HepG2 (cell line): ENCODE data around the gene RAB22A. TPM values are rescaled to one million over a fixed set of nuclear protein-coding genes. Genes with fewer than 3 reads are reported as not detected.

Source experiments
- ATAC-seq: fragments of 200-7000 bp; cut with Tn5 transposase; 3 replicates; pipeline ENCODE4 v1.9.1; 2020; ENCODE audit warnings: mild to moderate bottlenecking, moderate library complexity
- BruUV-seq: library from RNA; stranded (reverse); fragments of 400-500 nt; replicated peaks from 2 replicates; lab custom pipeline; 2021; lab: Mats Ljungman, UMichigan
- CTCF ChIA-PET: fragments of 300-600 bp; formaldehyde crosslinking; extraction: SDS; loops from one replicate; lab custom pipeline; 2021; ENCODE audit warnings: low total read pairs, inconsistent platforms, low intra/inter-chr PET ratio; lab: Yijun Ruan, JAX
- POLR2A ChIA-PET: fragments of 350-600 bp; sonication (Branson Sonifier 250); formaldehyde crosslinking; loops from one replicate; lab custom pipeline; 2020; ENCODE audit warnings: antibody characterized with exemption, inconsistent platforms; lab: Yijun Ruan, JAX
- DNase-seq: peaks from one replicate; pipeline ENCODE4 v3.0.0-alpha.2; 2015; ENCODE audit warnings: low spot score
- FAIRE-seq: peaks from 3 replicates; lab custom pipeline; 2011; peaks lifted over from hg19 to GRCh38; lab: Jason Lieb, UNC
- H2AFZ ChIP-seq: one replicate; pipeline ENCODE4 v1.6.1; 2011; ENCODE audit warnings: low read length, inconsistent platforms
- H3K27ac ChIP-seq: fragments of 300-600 bp; 3 replicates; pipeline ENCODE4 v1.8.0; 2011; ENCODE audit warnings: mixed run types, mild to moderate bottlenecking, mixed read lengths, low read length, inconsistent platforms; ENCODE audit not compliant: insufficient read depth; ENCODE audit errors: extremely low read length
- H3K27me3 ChIP-seq, 2 experiments: fragments of 200-600 bp in 1 of 2; 2 replicates in 1 of 2; 3 replicates in 1 of 2; pipeline versions ENCODE4 v1.6.0 to v1.8.0; 2011; ENCODE audit warnings: low read length in 2 of 2, mild to moderate bottlenecking in 2 of 2, moderate library complexity in 2 of 2, inconsistent platforms in 1 of 2; ENCODE audit not compliant: insufficient read depth in 2 of 2, control insufficient read depth in 1 of 2
- H3K36me3 ChIP-seq, 2 experiments: fragments of 200-600 bp in 1 of 2; replicated peaks in 1 of 2; 2 replicates in 1 of 2; 3 replicates in 1 of 2; pipeline versions ENCODE4 v1.5.1 to v1.8.0; 2011; ENCODE audit warnings: low read length in 2 of 2, inconsistent platforms in 1 of 2; ENCODE audit not compliant: insufficient read depth in 2 of 2, control insufficient read depth in 1 of 2
- H3K4me1 ChIP-seq: 2 replicates; pipeline ENCODE4 v1.5.1; 2012; ENCODE audit warnings: low read length, inconsistent platforms; ENCODE audit not compliant: insufficient read depth
- H3K4me2 ChIP-seq: 2 replicates; pipeline ENCODE4 v1.6.0; 2011; ENCODE audit warnings: low read depth, low read length, inconsistent platforms
- H3K4me3 ChIP-seq, 3 experiments: fragments of 200-600 bp in 1 of 3; sonication (generic), shearing (Covaris generic) in 1 of 3; replicated peaks in 1 of 3; 2 replicates each; pipeline ENCODE4 v1.5.1; 2011 to 2016; ENCODE audit warnings: low read length in 3 of 3, inconsistent platforms in 2 of 3, low read depth in 2 of 3, mild to moderate bottlenecking in 2 of 3, control low read depth in 1 of 3, mixed read lengths in 1 of 3; ENCODE audit not compliant: insufficient read depth in 1 of 3
- H3K79me2 ChIP-seq: one replicate; pipeline ENCODE4 v1.6.1; 2011; ENCODE audit warnings: low read length, inconsistent platforms; ENCODE audit not compliant: insufficient read depth
- H3K9ac ChIP-seq: 2 replicates; pipeline ENCODE4 v1.6.0; 2011; ENCODE audit warnings: mild to moderate bottlenecking, low read depth, low read length, inconsistent platforms; ENCODE audit not compliant: insufficient read depth
- H3K9me3 ChIP-seq: 2 replicates; pipeline ENCODE4 v1.5.1; 2012; ENCODE audit warnings: mild to moderate bottlenecking, low read length
- H4K20me1 ChIP-seq: 2 replicates; pipeline ENCODE4 v1.6.0; 2011; ENCODE audit warnings: inconsistent platforms, mild to moderate bottlenecking, low read length, moderate library complexity; ENCODE audit not compliant: insufficient read depth
- AGO2 ChIP-seq: fragments of 200-400 bp; formaldehyde crosslinking; optimal IDR thresholded peaks from 2 replicates; pipeline ENCODE3; 2017; ENCODE audit warnings: mild to moderate bottlenecking, low read depth, low read length, moderate library complexity
- FOXK2 ChIP-seq: fragments of 450-650 bp; IDR thresholded peaks from 2 replicates; pipeline ENCODE4 v1.6.1; 2016
- GABPB1 ChIP-seq: IDR thresholded peaks from 2 replicates; pipeline ENCODE4 v1.6.1; 2016; ENCODE audit warnings: mild to moderate bottlenecking, missing genetic modification reagents, moderate library complexity, missing compliant biosample characterization
- LRRFIP1 ChIP-seq: sonication (generic); formaldehyde crosslinking; conservative IDR thresholded peaks from 2 replicates; pipeline ENCODE4 v1.4.0; 2020; ENCODE audit warnings: missing genetic modification reagents
- MBD4 ChIP-seq: IDR thresholded peaks from 2 replicates; pipeline ENCODE4 v1.6.1; 2012; ENCODE audit warnings: low read length, inconsistent platforms, borderline replicate concordance
- NCOR1 ChIP-seq: fragments of 200-600 bp; sonication (generic); IDR thresholded peaks from 2 replicates; pipeline ENCODE4 v1.7.0; 2017; ENCODE audit warnings: antibody characterized with exemption, low read length, borderline replicate concordance
- POLR2G ChIP-seq: fragments of 200-400 bp; formaldehyde crosslinking; IDR thresholded peaks from 2 replicates; pipeline ENCODE4 v1.6.1; 2018; ENCODE audit warnings: mild to moderate bottlenecking, low read depth, low read length, moderate library complexity
- SATB2 ChIP-seq: sonication (generic); formaldehyde crosslinking; IDR thresholded peaks from 2 replicates; pipeline ENCODE4 v1.5.0; 2020; ENCODE audit warnings: missing genetic modification reagents
- SRF ChIP-seq: IDR thresholded peaks from 2 replicates; pipeline ENCODE4 v1.6.1; 2011; ENCODE audit warnings: mild to moderate bottlenecking, low read depth, low read length, moderate library complexity
- STAG1 ChIP-seq: sonication (generic); formaldehyde crosslinking; IDR thresholded peaks from 2 replicates; pipeline ENCODE4 v1.4.0; 2020; ENCODE audit warnings: missing genetic modification reagents
- TEF ChIP-seq: sonication (generic); formaldehyde crosslinking; IDR thresholded peaks from 2 replicates; pipeline ENCODE4 v1.5.0; 2020; ENCODE audit warnings: missing genetic modification reagents
- THAP7 ChIP-seq: sonication (generic); formaldehyde crosslinking; IDR thresholded peaks from 2 replicates; pipeline ENCODE4 v1.8.1; 2023; ENCODE audit warnings: mild to moderate bottlenecking, missing genetic modification reagents
- TRAFD1 ChIP-seq: sonication (generic); formaldehyde crosslinking; IDR thresholded peaks from 2 replicates; pipeline ENCODE4 v1.5.1; 2020; ENCODE audit warnings: missing genetic modification reagents, mild to moderate bottlenecking, borderline replicate concordance
- ZBTB25 ChIP-seq: IDR thresholded peaks from 2 replicates; pipeline ENCODE4 v1.6.1; 2018; ENCODE audit warnings: missing genetic modification reagents
- ZBTB38 ChIP-seq: sonication (generic); formaldehyde crosslinking; IDR thresholded peaks from 2 replicates; pipeline ENCODE4 v1.5.1; 2020; ENCODE audit warnings: mild to moderate bottlenecking, missing genetic modification reagents
- ZBTB44 ChIP-seq: sonication (generic); formaldehyde crosslinking; IDR thresholded peaks from 2 replicates; pipeline ENCODE4 v1.4.0; 2020; ENCODE audit warnings: missing genetic modification reagents
- ZMYM4 ChIP-seq: sonication (generic); formaldehyde crosslinking; IDR thresholded peaks from 2 replicates; pipeline ENCODE4 v1.8.1; 2023; ENCODE audit warnings: mild to moderate bottlenecking, missing genetic modification reagents
- ZNF563 ChIP-seq: sonication (generic); formaldehyde crosslinking; IDR thresholded peaks from 2 replicates; pipeline ENCODE4 v1.8.0; 2022; ENCODE audit warnings: mild to moderate bottlenecking, moderate library complexity, missing genetic modification reagents
- WGBS: methylation state at CpG from one replicate; pipeline ENCODE4 v1.1.6; 2017; ENCODE audit warnings: low lambda C conversion rate; 5-methylcytosine and 5-hydroxymethylcytosine counted together
- in situ Hi-C: cut with HindIII; loops from 2 replicates; pipeline ENCODE4 v1.10.0; 2017; ENCODE audit warnings: low pct_unique_long_range_greater_than_20kb; ENCODE audit not compliant: extremely low pct_ligation_motif_present
- intact Hi-C: fragments of 100-400 bp; cut with micrococcal nuclease; formaldehyde crosslinking; loops from one replicate; pipeline ENCODE4 v1.10.0; 2022; ENCODE audit not compliant: unreplicated experiment
- polyA plus RNA-seq, 8 experiments: library from polyadenylated mRNA; depleted of rRNA in 3 of 8; stranded (reverse) in 7 of 8; unstranded in 1 of 8; fragments of >200 nt; fragmentation: Illumina TruSeq in 4 of 8; extraction: Trizol in 4 of 8; gene quantifications; 2 replicates each; pipeline versions ENCODE4 v1.2.1 to v1.2.3, GENCODE V29; 2011 to 2016; ENCODE audit warnings: low read depth in 4 of 8, missing spikeins in 1 of 8, mixed read lengths in 1 of 8; ENCODE audit not compliant: insufficient read depth in 1 of 8
- total RNA-seq, 5 experiments: library from RNA; depleted of rRNA; stranded (reverse); fragments of >200 nt; fragmentation: Illumina TruSeq; extraction: Trizol; gene quantifications; 2 replicates each; pipeline ENCODE4 v1.2.3, GENCODE V29; 2016; ENCODE audit warnings: low read depth in 1 of 5

Gene RAB22A
- total and polyA plus RNA-seq, 2 of the 13 experiments (the other 11 are each of a cell fraction or from before 2014, with no cell fraction given): 10.7 to 11.2 TPM

GRCh38 chr20:58330687-58331086 is 21.2 kb downstream of the RAB22A start:
- DNase-seq: no peak
- Histone ChIP-seq H3K4me3 (no peak overlapping the region), H3K27ac (no peak overlapping the region), H4K20me1 (no peaks in the 10 kb centered on the region), H3K9ac (no peak overlapping the region), H3K4me2 (no peak overlapping the region), H3K4me1 (peaks cover 12% of the 10 kb centered on the region), H3K36me3 (peaks cover 2 to 11% of the 10 kb centered on the region in 2 experiments; a peak in 2 of 5 replicates), H3K9me3 (no peaks in the 10 kb centered on the region), H3K27me3 (no peaks in the 10 kb centered on the region), H3K79me2 (peaks cover 23% of the 10 kb centered on the region), H2AFZ (no peak overlapping the region)
- CTCF ChIA-PET: no interaction called here
- BruUV-seq: no TSS peak
- WGBS: 92% methylated on average over 1 of the region's 1 CpG
- intact Hi-C loops (no loop called here), in situ Hi-C loops (no loop called here)
- no peak for ATAC-seq
- FAIRE-seq: no peak
- POLR2A ChIA-PET: no interaction called here
- TF ChIP-seq SRF: no peak
- TF ChIP-seq STAG1 (CRISPR knock-in tag): no peak
- TF ChIP-seq ZBTB38 (CRISPR knock-in tag): no peak
- TF ChIP-seq ZMYM4 (CRISPR knock-in tag): no peak
- TF ChIP-seq TRAFD1 (CRISPR knock-in tag): no peak
- no peak for TF ChIP-seq POLR2G
- TF ChIP-seq AGO2: no peak
- no peak for TF ChIP-seq TEF (CRISPR knock-in tag)
- no peak for TF ChIP-seq ZNF563
- no peak for TF ChIP-seq THAP7 (CRISPR knock-in tag)
- TF ChIP-seq MBD4: no peak
- TF ChIP-seq GABPB1 (CRISPR knock-in tag): no peak
- TF ChIP-seq NCOR1: no peak
- TF ChIP-seq FOXK2: no peak
- no peak for TF ChIP-seq ZBTB44
- no peak for TF ChIP-seq SATB2
- TF ChIP-seq ZBTB25 (CRISPR knock-in tag): no peak
- no peak for TF ChIP-seq LRRFIP1
